HG03175 (cell line): ENCODE data around the gene DOCK10.

Experiments used
- ATAC-seq: cut with Tn5 transposase; IDR thresholded peaks from one replicate; pipeline ENCODE4 v1.9.1; 2021; ENCODE audit warnings: mild to moderate bottlenecking, moderate library complexity; ENCODE audit not compliant: unreplicated experiment

DOCK10 gene

DNA sequence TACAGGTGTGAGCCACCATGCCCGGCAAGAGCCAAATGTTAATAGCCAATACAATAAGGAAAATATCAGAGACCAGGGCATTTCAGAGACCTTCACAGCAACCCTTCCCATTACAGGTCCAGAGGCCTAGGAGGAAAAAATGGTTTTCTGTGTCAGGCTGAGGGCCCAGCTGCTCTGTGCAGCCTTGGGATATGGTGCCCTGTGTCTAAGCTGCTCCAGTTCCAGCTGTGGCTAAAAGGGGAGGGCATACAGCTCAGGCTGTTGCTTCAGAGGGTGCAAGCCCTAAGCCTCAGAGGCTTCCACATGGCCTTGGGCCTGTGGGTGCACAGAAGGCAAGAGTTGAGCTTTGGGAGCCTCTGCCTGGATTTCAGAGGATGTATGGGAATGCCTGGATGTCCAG lies 306.0 kb downstream of the DOCK10 start:
- ATAC-seq: no peak

DNA sequence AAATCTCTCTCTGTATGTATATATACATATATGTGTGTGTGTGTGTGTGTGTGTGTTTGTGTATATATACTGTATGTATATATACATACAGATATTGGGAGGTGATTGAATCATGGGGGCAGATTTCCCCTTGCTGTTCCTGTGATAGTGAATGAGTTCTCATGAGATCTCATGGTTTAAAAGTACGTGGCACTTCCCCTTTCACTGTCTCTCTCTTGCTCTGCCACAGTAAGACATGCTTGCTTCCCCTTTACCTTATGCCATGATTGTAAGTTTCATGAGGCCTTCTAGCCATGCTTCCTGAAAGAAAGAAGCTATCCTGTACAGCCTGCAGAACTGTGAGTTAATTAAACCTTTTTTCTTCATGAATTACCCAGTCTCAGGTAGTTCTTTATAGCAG lies 307.3 kb downstream of the DOCK10 start:
- no peak for ATAC-seq

GRCh38 chr2:224731665-224732064 lies 310.6 kb downstream of the DOCK10 start:
- ATAC-seq: no peak

GRCh38 chr2:224729435-224729834 lies 312.8 kb downstream of the DOCK10 start:
- ATAC-seq: no peak

DNA sequence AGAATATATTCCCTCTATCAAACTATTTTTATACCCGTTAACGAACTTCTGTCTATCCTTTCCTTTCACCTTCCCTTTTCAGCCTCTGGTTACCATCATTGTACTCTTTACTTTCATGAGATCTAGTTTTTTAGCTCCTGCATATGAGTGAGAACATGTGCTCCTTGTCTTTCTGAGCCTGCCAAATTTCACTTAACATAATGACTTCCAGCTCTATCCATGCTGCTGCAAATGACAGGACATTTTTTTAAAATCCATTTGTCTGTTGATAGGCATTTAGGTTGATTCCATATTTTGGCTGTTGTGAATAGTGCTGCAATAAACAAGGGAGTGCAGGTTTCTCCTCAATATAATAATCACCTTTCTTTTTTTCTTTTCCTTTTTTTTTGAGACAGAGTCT lies 317.9 kb downstream of the DOCK10 start:
- ATAC-seq: no peak

DNA sequence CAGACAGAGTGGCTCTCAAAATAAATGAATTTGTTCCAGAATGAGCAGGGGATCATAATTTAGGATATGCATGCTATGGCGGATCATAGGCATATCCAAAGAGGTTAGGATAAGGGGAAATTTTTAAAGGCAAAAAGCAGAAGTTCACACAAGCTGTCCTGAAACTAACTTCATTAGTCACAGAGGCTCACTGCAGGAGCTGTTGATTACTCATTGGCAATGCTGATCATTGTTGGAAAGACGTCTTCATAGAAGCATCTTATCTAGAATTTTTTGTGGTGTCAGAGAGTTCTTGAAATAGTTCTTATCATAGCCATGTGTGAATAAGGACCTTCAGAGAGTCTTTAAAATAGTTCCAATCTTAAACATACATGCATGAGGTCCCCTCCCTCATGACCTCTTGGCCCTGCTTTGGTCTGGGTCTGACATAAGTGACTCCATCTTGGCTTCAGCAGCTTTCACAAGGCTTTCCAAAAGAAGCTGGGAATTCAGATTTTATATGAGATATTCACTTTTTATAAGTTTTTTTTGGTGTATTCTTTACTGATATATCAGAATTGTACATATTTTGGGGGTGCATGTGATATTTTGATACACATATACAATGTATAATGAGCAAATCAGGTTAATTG lies 318.6 kb downstream of the DOCK10 start:
- ATAC-seq: no peak

DNA sequence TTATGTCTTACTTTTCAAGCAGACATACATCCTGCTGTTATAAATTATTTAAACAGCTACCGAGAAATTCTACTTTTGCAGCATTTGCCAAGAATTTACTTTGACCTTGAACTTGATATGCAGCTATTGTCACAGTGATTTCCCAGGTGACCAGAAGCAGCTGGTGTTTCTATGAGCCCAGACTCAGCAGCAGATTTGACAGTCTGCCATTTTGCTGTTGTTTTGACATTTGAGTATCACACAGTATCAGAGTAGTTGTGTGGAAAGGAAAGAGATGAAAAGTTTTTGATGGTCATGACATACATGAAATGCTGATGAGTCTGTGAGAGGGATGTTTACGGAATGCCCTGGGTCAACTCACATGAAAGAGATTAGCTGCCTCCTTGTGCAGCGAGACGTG lies 319.5 kb downstream of the DOCK10 start:
- no peak for ATAC-seq

- no peak for ATAC-seq
Measured at GRCh38 chr2:224722250-224722649, 320.0 kb downstream of the DOCK10 start.

GRCh38 chr2:224716921-224717320 lies 325.3 kb downstream of the DOCK10 start:
- no peak for ATAC-seq

- no peak for ATAC-seq
Measured at GRCh38 chr2:224716201-224716600, 326.1 kb downstream of the DOCK10 start, which contains the start of gene CCDC195. Gene CCDC195 (minus strand): TSS chr2:224716365. CDS start chr2:224716365, 0 bp downstream.
